Epidermal melanocyte (primary cell): ENCODE measurements around the gene SHISA6.

Experiments used
- DNase-seq: peaks from one replicate; pipeline ENCODE4 v3.0.0; 2011; ENCODE audit warnings: low spot score; ENCODE audit not compliant: insufficient read length

The SHISA6 gene

DNA sequence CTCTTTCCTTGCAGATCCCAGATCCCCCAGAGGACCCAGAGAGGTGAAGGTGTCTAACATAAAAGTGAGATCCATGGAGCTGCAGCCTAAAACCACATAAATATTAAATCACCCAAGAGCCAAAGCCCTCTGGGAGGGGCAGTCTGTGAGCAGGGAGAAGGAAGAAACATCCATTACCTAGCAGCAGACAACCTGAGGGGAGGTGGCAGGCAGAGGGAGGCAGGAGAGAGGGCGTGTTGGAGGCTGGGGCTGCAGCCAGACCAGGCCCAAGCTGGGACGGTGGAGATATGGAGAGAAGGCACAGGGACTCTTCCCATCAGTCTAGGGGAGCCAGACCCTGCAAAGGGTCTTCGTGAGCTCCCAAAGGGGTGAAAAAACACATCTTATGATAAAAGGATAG lies 101.1 kb downstream of the SHISA6 start:
- DNase-seq = no peak

- DNase-seq = no peak
These were observed 108.1 kb downstream of the SHISA6 start for GRCh38 chr17:11349106-11349505.

DNA sequence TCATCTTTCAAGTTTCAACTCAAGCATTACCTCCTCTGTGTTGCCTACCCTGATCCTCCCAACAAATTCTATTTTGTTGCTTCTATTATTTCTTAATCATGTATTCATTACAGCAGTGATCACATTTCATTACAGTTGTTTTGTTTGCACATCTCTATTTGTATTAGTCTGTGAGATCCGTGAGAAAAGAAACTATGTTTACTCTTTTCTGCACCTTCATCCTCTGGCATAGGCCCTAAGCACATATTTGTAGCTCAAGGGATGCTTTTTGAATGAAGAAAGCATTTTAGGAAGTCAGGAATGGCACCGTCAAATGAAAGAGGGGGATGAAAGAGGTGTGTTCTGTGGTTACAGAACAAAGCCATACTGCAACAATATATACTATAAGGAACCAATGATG lies 110.5 kb downstream of the SHISA6 start:
- DNase-seq = no peak

DNA sequence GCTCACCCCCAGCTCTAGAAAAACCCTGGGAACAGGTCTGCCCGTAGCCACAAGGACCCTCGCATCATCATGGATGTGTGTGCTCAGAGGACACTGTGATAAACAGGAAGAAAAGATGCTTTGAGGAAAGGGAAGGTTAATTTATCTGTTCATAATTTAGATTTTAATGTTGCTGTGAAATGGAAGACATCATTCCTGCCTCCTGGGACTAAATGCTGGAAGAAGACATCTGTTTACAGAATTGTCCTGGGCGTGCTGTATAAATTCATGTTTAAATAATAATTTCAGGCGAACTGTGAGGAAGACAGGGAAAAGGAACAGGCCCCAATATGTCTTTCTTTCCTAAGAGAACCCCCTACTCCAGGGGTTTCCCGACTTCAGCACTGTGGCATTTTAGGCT lies 112.6 kb downstream of the SHISA6 start:
- no peak for DNase-seq

- DNase-seq = no peak
These were observed 115.4 kb downstream of the SHISA6 start for GRCh38 chr17:11356371-11356770.

DNA sequence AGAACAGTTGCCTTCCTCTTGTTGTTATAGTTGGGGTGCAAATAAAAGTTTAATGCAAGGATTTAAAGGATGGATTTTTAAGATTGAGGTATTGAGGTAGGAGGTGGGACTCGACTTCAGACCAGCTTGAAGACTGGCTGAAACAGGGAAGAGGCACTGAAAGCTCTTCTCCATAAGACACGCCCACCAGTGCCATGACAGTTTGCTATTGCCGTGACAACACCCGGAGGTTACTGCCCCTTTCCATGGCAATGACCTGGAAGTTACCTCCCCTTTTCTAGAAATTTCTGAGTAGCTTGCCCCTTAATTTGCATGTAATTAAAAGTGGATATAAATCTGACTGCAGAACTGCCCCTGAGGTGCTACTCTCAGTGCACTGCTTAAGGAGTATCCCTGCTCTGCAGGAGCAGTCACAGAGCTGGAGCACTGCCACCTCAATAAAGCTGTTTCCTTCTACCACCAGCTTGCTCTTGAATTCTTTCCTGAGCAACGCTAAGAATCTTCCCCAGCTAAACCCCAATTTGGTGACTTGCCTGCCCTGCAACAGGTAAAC lies 122.6 kb downstream of the SHISA6 start:
- DNase-seq = no peak

DNA sequence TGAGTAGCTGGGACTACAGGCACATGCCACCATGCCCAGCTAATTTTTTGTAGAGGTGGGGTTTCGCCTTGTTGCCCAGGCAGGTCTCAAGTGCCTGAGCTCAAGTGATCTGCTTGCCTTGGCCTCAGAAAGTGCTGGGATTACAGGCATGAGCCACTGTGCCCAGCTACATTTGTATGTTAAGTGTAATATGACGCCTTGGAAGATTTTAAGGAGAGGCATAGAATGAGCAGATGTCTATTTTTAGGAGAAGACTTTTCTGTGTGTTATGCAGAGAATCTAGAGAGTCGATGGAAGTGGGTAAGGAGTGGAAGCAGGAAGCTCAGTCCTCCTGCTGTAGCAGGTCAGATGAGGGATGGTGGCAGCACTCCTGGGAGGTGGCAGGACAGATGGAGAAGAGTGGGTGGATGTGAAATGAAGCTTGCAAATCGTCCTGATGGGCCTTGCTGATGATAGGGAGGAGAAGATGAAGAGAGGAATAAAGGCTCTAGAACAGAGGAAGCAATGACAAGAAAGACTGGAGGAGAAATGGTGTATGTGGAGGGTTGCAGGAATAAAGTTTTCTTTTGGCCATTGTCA lies 125.3 kb downstream of the SHISA6 start:
- DNase-seq = no peak

DNA sequence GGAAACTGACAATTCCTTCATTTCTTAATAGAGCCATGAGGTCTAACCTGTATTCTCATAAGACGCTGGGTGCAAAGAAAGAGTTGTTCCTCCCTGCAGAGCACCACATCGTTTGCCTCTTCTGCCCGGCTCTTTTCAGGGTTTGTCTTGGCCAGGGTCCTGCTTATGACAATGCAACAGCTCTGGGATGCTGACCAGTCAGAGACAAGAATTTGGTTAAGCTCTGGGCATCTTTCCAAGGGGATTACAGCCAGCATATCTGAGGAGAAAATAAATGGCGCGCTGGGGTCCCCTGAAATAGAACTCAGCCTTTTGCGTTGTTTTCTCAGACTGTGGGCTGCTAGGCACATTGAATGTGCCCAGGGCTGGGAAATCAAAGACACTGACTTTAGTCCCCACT lies 128.6 kb downstream of the SHISA6 start:
- no peak for DNase-seq

GRCh38 chr17:11372692-11373091 lies 131.7 kb downstream of the SHISA6 start:
- no peak for DNase-seq

DNA sequence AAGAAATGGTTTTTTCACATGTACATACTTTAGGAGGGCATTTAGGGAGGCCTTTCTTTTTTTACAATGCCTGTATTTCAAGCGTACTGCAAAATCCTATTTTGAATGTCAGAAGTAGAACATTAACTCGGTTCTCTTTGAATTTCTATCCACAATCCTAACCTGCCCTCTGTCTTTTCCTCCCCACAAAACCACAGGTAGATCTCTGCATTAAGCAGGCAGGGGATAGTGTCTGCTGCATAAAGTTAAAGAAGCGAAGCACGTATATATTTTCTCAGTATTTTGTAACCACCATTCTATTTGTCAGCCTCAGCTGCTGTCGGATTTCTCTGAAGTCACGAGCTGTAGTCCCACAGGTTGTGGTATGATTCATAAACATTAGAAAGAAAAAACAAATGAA lies 137.5 kb downstream of the SHISA6 start:
- DNase-seq = no peak

DNA sequence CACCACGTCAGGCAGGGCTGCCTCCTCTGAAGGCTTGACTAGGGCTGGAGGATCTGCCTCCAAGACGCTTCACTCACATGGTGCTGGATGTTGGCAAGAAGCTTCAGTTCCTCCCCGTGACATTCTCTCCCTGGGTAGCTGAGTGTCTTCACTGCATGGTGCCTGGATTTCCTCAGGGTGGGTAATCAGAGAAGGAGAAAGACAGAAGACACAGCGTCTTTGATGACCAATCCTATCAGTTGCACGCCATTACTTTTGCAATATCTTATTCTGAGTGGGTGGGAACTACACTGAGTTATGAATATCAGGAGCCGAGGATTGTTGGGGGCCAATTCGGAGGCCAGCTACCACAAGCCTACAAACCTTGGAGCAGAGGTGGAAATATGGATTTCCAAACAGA lies 139.7 kb downstream of the SHISA6 start:
- no peak for DNase-seq

DNA sequence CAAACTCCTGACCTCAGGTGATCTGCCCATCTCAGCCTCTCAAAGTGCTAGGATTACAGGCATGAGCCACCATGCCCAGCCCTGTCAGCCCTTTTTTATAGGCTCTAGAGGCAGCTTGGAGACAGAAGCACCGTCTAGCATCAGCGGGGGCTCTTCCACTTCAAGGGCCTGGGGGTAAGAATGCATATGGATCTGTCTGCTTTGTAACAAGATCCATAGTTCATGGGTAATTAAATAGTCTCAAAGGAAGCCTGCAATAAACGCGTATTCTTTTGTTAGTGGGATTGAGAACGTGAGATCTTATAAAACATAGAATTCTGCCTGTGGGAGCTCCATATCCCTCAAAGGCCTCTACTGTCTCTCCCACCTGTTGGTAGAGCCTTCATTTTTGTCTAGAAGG lies 142.1 kb downstream of the SHISA6 start:
- DNase-seq = no peak

GRCh38 chr17:11384131-11384530 lies 143.1 kb downstream of the SHISA6 start:
- DNase-seq = no peak

DNA sequence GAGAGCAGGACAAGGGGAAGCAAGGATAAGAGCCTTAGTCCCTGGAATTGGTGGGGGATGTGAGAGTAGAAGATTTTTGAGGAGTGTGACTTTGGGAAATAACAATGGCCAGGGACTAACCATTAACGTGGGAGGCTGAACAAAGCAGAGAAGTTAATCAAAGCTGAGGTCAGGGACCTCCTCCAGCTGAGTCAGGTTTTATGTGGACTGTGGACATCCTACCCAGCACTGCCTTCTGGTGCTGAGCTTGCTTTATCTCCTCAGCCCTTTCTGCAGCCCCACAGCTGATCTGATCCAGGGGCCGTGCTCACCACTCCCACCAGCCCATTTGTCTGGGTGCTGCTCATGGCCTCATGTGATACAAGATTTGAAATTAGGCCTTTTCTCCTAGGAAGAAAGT lies 146.6 kb downstream of the SHISA6 start:
- DNase-seq = no peak

DNA sequence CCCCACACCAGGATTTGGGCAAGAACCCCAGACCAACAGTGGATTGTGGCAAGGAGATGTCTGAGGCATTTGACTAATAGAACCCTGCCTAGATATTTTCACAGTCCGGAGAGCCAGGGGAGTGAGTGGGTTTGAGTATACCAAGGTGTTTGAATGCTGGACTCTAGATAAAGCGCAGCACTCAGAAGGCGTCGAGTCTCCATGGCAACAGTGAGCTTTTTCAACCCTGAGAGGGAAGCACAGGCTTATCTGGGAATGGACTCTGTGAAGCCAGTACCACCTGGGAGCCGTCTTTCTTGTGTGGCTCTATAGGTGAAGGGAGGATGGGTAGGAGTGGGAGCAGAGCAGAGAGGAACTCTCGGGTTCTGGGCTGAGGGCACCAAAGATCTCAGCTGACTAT lies 147.0 kb downstream of the SHISA6 start:
- DNase-seq = no peak

GRCh38 chr17:11389583-11389982 lies 148.6 kb downstream of the SHISA6 start:
- DNase-seq = no peak

GRCh38 chr17:11391134-11391533 lies 150.1 kb downstream of the SHISA6 start:
- DNase-seq = no peak

DNA sequence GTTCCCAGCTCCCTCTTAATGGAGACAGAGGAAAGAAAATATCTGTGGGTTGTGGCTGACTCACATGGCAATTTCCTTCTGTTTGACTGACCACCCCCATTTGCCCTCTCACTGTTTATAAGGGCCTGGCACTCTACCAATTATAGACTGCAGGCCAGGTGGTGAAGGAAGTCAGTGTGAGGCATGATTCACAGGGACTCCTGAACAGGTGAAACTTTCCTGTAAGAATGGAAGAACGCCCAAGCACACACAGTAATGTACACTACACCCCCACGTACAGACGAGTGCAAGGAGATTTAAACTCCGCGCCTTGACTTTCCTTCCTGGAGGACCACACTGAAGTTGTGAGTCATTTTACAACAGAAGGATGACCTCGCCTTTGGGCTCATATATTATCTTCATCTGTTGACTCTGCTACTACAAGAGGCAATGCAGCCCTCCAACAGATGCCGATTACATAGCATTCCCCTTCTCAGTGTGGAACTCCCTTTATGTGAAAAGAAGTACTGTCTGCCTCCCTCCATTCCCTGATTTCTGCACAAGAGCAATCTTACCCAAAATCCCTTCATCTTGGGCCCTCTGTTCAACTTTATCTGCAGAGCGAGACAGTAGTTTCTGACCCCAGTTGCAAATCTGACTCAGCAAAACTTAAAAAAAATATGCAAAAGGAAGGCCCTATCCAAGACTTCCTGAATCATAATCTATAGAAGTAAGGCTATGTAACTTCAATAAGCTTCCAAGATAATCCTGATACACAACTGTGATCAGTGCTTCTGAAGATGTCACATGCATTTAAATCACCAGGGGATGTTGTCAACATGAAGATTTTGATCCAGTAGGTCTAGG lies 163.6 kb downstream of the SHISA6 start:
- no peak for DNase-seq

DNA sequence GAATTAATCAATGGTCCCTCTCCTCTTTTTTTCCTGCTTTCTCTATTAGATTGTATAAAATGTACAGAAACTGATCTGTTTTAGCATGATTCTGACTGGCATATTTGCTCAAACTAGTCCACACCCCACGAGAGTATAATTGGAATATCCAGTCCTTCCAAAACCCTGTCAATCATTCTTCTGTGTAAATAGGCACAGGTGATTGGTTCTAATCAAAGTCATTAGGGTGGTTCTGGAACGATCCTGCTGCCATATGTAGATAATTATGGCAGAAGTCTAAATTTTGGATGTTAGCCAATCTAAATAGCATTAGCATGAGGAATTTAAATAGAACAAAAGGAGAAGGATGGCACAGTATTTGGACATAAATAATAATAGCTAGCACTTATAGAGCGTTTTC lies 165.7 kb downstream of the SHISA6 start:
- no peak for DNase-seq

DNA sequence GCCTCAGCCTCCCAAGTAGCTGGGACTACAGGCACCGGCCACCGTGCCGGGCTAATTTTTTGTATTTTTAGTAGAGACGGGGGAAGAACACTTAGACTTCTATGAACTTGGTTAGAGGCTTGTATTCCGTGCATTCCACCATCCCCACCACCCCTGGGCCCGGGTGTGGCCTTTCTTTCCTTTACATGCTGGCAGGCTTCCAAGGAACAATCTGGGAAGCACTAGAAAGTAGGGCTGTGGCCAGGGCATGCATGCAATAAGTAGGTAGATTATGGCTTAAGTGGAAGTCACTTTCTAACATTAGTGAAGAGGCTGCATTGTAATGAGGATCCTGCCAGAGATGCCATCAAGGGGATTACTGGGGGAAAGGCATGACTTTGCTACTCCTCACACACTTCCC lies 171.6 kb downstream of the SHISA6 start:
- no peak for DNase-seq

- DNase-seq = no peak
These were observed 177.3 kb downstream of the SHISA6 start for GRCh38 chr17:11418342-11418741.

DNA sequence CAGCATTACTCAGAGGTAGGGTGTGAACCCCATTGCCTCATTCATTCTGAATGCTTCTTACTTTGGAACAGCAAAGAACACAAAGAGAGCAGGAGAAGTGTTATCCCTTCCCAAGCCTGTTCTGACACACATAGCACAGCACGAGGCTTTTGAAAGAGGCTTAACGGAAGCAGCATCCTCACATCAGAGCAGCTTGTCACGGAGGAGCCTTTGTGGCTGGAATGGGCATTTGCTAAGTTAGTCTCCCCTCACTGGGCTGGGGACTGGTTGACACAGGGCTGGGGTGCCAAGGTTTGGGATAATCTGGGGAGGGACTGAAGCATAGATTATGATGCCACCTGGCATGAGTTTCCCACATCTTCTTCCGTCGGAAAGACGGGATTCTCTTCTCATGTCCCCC lies 189.7 kb downstream of the SHISA6 start:
- no peak for DNase-seq

GRCh38 chr17:11438673-11439072 lies 197.7 kb downstream of the SHISA6 start:
- no peak for DNase-seq
